ENCODE results near the gene ADAMTSL2. TPM values are rescaled to one million over a fixed set of nuclear protein-coding genes. Genes with fewer than 3 reads are reported as not detected.

Gene ADAMTSL2
- total RNA-seq, 1 experiment from 2014 or later = 0.87 TPM

- POLR2A ChIA-PET = no interaction called here
- H3K27ac Mint-ChIP-seq = no peak overlapping the region
- no peaks in the 10 kb centered on the region for H3K36me3 Mint-ChIP-seq
- peaks cover 3% of the 10 kb centered on the region; the same call in 1 of the 2 replicates for H3K4me1 Mint-ChIP-seq
- no peaks in the 10 kb centered on the region for H3K9me3 Mint-ChIP-seq
- CTCF ChIA-PET = interaction anchor here (1.1 to 1.4 kb wide), 2 partner anchors 11 to 128 kb away, joined by 3 read pairs; no protein-coding TSS in a partner anchor
- no peak for ATAC-seq
- DNase-seq (ENCODE audit: low spot score) = no peak
- peaks cover 14% of the 10 kb centered on the region for H3K27me3 Mint-ChIP-seq (ENCODE audit: low read depth)
- TF ChIP-seq IRF1 (CRISPR knock-in tag; IDR thresholded peaks at IDR 0.05) (no peak), FOXJ3 (CRISPR knock-in tag; IDR thresholded peaks at IDR 0.05; ENCODE audit: borderline replicate concordance) (no peak), MXD4 (CRISPR knock-in tag; IDR thresholded peaks at IDR 0.05; ENCODE audit: borderline replicate concordance) (no peak), ZNF121 (CRISPR knock-in tag; IDR thresholded peaks at IDR 0.05) (no peak)
- H3K4me3 Mint-ChIP-seq = no peak overlapping the region
These were observed 80.2 kb downstream of the ADAMTSL2 start for GRCh38 chr9:133614678-133615077.

GRCh38 chr9:133615186-133615585 is 80.7 kb downstream of the ADAMTSL2 start:
- peaks cover 9% of the 10 kb centered on the region for H3K27me3 Mint-ChIP-seq (ENCODE audit: low read depth)
- ATAC-seq (no peak), DNase-seq (ENCODE audit: low spot score) (no peak)
- H3K4me3 Mint-ChIP-seq = no peak overlapping the region
- H3K4me1 Mint-ChIP-seq = peaks cover 2% of the 10 kb centered on the region; the same call in 1 of the 2 replicates
- H3K27ac Mint-ChIP-seq = no peak overlapping the region
- H3K9me3 Mint-ChIP-seq = no peaks in the 10 kb centered on the region
- CTCF ChIA-PET = interaction anchor here (1.4 kb wide), 1 partner anchor 12 kb away, joined by 3 read pairs; no protein-coding TSS in a partner anchor
- H3K36me3 Mint-ChIP-seq = no peaks in the 10 kb centered on the region
- POLR2A ChIA-PET = no interaction called here
- TF ChIP-seq CTCF (IDR thresholded peaks at IDR 0.05) = no peak
- TF ChIP-seq, protein P1, sequence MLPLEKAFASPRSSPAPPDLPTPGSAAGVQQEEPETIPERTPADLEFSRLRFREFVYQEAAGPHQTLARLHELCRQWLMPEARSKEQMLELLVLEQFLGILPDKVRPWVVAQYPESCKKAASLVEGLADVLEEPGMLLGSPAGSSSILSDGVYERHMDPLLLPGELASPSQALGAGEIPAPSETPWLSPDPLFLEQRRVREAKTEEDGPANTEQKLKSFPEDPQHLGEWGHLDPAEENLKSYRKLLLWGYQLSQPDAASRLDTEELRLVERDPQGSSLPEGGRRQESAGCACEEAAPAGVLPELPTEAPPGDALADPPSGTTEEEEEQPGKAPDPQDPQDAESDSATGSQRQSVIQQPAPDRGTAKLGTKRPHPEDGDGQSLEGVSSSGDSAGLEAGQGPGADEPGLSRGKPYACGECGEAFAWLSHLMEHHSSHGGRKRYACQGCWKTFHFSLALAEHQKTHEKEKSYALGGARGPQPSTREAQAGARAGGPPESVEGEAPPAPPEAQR (CRISPR knock-in tag; IDR thresholded peaks at IDR 0.05) = no peak
- TF ChIP-seq ZNF219 (CRISPR knock-in tag; IDR thresholded peaks at IDR 0.05; ENCODE audit: borderline replicate concordance) = no peak
- TF ChIP-seq OVOL2 (CRISPR knock-in tag; IDR thresholded peaks at IDR 0.05; ENCODE audit: borderline replicate concordance) = no peak
- no peak for TF ChIP-seq EMX1 (CRISPR knock-in tag; IDR thresholded peaks at IDR 0.05)
- no peak for TF ChIP-seq ZNF263 (CRISPR knock-in tag; IDR thresholded peaks at IDR 0.05; ENCODE audit: low read depth)
- no peak for TF ChIP-seq ETV6 (CRISPR knock-in tag; IDR thresholded peaks at IDR 0.05)
- TF ChIP-seq, protein P2, sequence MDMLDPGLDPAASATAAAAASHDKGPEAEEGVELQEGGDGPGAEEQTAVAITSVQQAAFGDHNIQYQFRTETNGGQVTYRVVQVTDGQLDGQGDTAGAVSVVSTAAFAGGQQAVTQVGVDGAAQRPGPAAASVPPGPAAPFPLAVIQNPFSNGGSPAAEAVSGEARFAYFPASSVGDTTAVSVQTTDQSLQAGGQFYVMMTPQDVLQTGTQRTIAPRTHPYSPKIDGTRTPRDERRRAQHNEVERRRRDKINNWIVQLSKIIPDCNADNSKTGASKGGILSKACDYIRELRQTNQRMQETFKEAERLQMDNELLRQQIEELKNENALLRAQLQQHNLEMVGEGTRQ (CRISPR knock-in tag; IDR thresholded peaks at IDR 0.05) = no peak
- TF ChIP-seq, protein P3, sequence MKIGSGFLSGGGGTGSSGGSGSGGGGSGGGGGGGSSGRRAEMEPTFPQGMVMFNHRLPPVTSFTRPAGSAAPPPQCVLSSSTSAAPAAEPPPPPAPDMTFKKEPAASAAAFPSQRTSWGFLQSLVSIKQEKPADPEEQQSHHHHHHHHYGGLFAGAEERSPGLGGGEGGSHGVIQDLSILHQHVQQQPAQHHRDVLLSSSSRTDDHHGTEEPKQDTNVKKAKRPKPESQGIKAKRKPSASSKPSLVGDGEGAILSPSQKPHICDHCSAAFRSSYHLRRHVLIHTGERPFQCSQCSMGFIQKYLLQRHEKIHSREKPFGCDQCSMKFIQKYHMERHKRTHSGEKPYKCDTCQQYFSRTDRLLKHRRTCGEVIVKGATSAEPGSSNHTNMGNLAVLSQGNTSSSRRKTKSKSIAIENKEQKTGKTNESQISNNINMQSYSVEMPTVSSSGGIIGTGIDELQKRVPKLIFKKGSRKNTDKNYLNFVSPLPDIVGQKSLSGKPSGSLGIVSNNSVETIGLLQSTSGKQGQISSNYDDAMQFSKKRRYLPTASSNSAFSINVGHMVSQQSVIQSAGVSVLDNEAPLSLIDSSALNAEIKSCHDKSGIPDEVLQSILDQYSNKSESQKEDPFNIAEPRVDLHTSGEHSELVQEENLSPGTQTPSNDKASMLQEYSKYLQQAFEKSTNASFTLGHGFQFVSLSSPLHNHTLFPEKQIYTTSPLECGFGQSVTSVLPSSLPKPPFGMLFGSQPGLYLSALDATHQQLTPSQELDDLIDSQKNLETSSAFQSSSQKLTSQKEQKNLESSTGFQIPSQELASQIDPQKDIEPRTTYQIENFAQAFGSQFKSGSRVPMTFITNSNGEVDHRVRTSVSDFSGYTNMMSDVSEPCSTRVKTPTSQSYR (CRISPR knock-in tag; IDR thresholded peaks at IDR 0.05) = no peak
- TF ChIP-seq TP53 (CRISPR knock-in tag; IDR thresholded peaks at IDR 0.05) = no peak
- no peak for TF ChIP-seq ARID4B (CRISPR knock-in tag; IDR thresholded peaks at IDR 0.05; ENCODE audit: borderline replicate concordance)
- TF ChIP-seq ELF4 (CRISPR knock-in tag; IDR thresholded peaks at IDR 0.05; ENCODE audit: low read depth) = no peak
- TF ChIP-seq, protein P4, sequence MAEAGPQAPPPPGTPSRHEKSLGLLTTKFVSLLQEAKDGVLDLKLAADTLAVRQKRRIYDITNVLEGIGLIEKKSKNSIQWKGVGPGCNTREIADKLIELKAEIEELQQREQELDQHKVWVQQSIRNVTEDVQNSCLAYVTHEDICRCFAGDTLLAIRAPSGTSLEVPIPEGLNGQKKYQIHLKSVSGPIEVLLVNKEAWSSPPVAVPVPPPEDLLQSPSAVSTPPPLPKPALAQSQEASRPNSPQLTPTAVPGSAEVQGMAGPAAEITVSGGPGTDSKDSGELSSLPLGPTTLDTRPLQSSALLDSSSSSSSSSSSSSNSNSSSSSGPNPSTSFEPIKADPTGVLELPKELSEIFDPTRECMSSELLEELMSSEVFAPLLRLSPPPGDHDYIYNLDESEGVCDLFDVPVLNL (CRISPR knock-in tag; IDR thresholded peaks at IDR 0.05; ENCODE audit: borderline replicate concordance, low read depth) = no peak
- no peak for TF ChIP-seq JUN (CRISPR knock-in tag; IDR thresholded peaks at IDR 0.05)
- TF ChIP-seq SOX15 (CRISPR knock-in tag; IDR thresholded peaks at IDR 0.05) = no peak
- no peak for TF ChIP-seq ZNF425 (CRISPR knock-in tag; conservative IDR thresholded peaks at IDR 0.05)
